COLO668 (cell line): Measurements from ENCODE around the gene ABCB8.
"Not testable (repeated sequence)": the region's sequence is repeated elsewhere in the genome, so short reads cannot be mapped to it uniquely, and the experiment has no call there.

Experiments
- DNase-seq: peaks from one replicate; lab custom pipeline; 2025; ENCODE audit not compliant: unreplicated experiment; lab: John Stamatoyannopoulos, UW

The ABCB8 gene

DNA sequence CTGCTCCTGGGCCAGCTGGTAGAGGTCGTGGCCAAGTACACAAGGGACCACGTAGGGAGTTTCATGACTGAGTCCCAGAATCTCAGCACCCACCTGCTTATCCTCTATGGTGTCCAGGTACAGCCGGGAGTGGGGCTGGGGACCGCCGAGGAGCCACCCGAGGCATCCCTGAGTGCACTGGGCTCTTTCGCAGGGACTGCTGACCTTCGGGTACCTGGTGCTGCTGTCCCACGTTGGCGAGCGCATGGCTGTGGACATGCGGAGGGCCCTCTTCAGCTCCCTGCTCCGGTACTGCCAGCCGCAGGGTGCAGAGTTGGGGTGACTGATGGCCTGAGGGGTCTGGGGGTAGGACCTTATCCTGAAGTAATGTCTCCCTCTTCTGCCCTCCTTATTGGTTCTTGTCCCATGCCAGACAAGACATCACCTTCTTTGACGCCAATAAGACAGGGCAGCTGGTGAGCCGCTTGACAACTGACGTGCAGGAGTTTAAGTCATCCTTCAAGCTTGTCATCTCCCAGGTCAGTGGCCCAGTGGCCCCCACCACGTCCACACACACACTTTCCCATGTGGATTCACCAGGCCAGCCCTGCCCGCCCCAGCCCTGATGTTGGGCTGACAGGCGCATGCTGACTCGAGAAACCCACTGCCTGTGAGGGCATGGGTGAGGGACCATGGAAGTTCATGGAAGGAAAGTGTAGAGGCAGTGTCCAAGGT, 6.2 kb downstream of the ABCB8 start:
- DNase-seq: no peak

DNA sequence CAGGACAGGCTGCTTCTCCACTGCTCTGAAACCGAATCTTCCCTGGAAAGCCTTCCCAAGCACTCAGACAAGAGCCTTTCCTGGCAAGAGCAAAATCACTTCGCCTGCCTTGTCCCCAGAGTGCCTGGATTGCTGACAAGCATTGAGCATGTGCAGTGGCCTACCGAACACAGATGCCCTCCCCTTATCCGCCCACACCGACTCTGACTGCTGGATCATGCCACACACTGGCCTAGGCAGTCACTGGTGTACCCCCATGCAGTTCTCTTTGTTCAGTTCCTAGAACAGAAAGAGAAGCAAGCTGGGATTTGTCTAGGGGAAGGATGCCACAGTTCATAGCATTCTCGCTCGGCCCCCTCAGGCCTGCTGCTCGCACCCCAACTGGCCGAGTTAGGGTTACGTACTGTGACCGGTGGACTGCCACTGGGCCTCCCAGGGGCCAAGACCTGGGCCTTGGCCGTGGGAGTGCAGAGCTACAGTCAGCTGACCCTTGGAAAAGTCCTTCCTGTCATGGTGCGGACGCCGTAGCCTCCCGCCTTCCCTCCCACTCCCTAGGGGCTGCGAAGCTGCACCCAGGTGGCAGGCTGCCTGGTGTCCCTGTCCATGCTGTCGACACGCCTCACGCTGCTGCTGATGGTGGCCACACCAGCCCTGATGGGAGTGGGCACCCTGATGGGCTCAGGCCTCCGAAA, 6.9 kb downstream of the ABCB8 start:
- no peak for DNase-seq

DNA sequence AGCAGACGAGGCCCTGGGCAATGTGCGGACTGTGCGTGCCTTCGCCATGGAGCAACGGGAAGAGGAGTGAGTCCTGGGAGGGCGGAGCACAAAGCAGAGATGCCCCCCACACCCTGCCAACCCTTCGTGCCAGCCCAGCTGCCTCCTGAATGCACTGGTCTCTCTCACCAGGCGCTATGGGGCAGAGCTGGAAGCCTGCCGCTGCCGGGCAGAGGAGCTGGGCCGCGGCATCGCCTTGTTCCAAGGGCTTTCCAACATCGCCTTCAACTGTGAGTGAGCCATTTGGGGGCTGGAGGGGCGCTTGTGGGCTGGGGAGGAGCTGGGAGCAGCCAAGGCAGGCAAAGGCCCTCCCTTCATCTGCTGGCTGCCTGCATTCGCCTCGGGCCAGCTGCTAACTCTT, 7.7 kb downstream of the ABCB8 start:
- DNase-seq: no peak

DNA sequence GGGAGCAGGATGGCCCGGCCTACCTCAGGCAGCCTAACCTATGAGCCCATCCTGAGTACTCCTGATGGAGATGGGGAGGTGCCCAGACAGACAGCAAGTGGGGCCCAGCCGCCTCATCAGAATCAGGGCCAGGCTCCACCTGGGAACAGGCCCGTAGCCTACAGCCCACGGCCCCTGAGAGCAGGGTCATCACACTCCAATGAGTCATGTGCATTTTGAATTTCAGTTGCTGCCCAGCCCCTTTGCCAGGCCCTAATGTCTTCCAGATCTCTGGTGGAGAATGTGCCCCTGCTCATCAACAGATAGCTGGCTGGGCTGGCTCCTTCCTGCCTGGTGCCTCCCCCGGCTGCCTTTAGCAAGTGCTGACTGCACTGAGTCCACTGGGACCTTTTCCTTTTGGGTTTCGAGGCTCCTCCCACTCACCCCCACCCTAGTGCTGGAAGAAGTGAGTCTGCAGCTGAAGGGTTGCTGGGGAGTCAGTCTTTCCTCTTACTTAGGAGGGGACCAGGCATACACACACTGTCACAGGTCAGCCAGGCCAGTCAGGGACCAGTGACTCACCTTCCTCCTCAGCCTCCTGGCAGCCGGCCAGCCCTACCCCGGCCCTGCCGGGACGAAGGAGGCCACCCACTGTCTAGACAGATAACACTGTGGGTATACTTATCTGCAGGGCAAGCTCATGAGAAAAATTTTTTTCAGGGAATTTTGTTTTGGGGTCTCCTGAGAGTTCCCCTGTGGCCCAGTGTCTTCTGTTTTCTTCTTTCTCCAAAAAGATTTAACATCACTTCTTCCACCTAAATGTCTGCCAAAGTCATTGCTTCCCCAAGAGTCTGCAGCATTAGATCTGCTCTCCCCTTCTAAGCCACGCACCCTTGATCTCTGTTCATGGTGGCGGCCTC, 10.9 kb downstream of the ABCB8 start:
- peak; percentile 77 for DNase-seq

DNA sequence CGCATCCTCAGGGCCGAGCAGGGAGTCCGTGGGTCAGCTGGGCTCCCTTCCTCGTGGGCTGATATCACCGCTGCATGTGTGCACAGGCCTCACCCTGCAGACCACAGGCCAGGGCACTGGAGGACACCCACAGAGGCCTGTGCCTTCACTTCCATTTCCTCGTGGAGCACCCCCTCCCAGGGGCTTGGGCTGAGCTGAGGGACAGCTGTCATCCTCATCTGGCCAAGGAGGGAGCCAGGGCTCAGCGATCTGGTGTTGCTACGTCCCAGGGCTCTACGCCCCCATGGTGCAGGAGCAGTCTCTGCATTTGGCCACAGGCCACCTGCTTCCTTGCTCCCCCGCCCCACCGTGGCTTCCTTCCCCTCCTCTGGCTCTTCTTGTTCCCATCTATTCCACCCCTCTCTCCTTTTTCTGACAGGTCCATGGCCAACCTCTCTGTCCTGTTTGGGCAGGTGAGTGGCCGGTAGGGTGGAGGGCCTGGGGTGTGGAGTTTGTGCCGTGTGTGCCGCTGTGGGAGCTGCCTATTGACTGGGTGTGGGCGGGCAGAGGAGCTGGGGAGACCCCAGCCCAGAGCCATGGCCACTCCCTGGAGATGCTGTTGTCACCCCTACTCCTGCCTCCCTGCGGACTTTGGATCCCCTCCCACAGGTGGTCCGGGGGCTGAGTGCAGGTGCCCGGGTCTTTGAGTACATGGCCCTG, 11.7 kb downstream of the ABCB8 start:
- no peak for DNase-seq

DNA sequence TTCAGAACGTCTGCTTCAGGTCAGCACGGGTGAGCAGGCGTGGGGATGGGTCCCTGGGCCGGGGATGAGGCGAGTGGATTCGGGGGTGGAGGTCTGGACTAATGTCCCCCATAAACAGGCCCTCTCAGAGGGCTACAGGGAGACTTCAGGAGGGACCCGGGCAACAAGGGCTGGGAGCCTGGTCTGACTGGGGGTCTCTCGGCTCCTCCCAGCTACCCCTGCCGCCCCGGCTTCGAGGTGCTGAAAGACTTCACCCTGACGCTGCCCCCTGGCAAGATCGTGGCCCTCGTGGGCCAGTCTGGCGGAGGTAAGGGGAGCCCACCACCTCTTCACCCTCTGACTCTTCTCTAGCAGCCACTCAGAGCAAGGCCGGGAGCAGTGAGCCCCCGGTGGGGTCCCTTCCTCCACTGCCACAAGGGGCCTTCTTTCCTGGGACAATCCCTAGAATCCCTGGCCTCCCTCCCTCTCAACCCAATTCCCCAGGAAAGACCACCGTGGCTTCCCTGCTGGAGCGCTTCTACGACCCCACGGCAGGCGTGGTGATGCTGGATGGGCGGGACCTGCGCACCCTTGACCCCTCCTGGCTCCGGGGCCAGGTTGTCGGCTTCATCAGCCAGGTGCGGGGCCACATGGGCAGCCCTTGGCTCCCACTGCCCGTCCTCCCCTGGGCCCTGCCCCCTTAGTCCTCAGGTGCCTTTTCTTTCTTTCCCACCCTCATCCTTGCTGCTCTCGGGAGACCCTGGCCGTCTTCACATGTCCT, 12.5 kb downstream of the ABCB8 start:
- DNase-seq: no peak

DNA sequence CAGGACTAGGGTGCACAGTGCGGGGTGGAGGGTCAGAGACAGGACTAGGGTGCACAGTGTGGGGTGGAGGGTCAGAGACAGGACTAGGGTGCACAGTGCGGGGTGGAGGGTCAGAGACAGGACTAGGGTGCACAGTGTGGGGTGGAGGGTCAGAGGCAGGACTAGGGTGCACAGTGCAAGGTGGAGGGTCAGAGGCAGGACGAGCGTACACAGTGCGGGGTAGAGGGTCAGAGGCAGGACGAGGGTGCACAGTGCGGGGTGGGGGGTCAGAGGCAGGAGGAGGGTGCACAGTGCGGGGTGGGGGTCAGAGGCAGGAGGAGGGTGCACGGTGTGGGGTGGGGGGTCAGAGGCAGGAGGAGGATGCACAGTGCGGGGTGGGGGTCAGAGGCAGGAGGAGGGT, 15.2 kb downstream of the ABCB8 start:
- not testable (repeated sequence) for DNase-seq

DNA sequence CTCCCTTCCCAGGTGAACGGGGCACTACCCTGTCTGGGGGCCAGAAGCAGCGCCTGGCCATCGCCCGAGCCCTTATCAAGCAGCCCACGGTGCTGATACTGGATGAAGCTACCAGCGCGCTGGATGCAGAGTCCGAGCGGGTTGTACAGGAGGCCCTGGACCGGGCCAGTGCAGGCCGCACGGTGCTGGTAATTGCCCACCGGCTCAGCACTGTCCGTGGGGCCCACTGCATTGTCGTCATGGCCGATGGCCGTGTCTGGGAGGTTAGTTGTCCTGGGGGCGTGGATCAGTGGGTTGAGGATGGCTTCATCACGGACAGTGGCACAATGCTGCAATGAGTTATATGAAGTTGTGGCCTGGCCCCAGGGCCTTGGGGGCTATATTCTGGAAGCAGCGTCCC, 15.7 kb downstream of the ABCB8 start:
- DNase-seq: no peak

DNA sequence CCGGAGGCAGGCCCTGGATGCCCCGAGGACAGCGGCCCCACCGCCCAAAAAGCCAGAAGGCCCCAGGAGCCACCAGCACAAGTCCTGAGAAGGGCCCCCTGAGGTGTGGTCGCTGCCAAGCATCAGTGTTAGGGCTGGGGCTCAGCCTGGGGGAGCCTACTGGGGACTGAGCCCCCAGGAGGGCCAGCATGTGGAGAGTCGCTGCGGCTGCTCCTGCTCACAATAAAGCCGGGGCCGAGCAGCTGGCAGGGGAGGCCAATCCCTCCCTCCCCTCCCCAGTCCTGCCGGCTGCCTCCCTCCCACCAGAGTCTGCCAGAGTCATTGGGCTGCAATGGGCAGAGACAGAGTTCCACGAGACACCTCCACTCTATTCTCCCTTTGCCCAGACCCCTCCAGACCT, 17.0 kb downstream of the ABCB8 start:
- DNase-seq: no peak

DNA sequence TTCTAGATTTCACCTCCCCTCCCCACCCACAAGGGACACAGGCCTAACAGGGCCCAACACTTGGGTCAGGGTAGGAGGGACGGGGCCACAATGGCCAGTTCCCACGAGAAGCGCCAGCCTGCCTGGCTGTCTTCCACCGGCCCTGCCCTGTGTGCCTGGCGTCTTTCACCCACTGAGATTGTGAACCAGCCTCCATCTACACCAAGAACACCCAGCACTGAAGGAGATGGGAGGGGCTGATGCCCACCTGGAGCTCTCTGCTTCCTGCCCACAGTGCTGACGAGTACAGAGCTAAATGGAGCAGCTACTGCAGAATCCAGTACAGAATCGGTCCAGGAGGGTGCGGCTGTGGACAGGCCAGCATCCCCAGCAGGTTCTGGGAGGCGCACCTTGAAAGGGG, 17.7 kb downstream of the ABCB8 start:
- DNase-seq: no peak

DNA sequence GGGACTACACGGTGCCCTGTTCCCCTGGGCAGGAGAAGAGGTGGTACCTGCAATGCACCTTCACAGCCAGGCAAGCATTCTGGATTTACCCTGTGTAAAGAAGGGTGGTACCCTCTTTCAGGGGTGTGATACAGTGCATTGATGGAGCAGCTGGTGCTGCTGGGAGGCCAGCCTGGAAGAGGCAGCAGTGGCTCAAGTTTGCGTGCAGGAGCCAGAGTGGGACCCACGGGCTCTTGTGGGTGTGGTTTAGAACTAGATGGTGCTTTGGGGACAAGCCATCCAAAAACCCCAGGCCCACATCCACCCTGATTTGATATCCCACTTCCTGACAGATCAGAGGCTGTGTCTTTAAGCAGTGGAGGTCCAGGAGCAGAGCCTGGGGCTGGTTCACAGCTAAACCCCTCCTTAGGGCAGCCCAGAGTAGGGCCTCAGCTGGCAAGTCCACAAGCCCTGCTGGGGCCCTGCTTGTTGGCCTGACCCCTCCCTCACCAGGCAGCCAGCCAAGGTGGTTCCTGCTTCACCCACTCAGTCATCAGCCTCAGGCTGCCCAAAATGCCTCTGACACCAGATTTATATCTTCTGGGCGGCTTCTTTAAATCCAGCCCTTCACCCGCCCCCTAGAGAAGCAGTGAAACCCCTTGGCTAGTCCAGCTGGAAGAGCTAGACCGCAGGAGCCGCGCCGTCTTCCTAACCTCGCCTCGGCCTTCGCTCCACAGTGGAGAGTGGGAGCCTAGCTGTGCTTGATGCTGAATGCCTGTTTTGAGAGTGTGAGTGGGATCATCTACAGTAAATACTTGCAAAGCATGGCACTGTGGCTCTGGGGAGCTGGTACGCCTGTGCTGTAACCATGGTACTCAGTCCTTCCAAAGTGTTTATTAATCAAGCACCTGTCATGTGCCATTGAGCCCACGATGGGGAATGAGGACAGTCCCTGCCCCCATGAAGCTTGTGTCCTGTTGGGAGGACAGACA, 18.6 kb downstream of the ABCB8 start:
- DNase-seq: peak; percentile 18

DNA sequence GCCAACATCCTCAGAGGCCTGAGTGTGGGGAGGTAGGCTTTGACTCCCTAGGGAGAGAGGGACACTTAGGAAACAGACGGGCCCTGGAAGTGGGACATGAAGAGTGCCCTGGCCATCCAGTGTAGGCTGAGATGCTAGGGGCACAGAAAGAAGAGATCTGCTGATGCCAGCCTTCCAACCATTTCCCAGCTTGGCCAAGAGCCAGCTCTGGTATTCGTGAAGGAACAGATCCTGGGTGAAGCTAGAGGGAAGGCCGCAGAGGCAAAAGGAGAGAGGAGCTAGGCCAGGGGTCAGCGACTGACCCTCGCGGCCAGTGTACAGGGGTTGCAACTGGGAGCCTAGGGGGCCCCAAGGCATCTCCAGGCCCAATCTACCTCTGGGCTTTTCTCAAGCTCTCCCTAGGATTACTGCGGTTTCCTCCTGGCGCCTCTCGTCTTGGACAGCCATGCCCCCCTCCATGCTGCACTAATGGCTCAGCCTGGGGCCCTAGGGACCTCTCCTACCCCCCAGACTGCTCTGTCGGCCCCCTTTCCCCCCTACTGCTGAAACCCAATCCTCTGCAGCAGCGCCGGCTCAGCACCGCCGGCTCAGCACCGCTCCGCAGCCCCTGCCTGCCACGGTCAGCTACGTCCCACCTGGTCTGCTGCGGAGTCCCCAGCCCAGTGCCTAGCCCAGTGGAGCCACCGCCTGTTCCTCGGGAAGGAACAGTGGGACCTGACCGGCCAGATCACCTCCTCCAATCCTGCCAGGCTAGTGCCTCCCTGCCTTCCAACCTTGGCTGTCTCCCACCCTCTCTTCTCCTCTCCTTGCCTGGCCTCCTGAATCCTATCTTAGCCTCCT, 19.9 kb downstream of the ABCB8 start, which contains the start of gene ASIC3:
Gene ASIC3 (plus strand): TSS at position 556 of the 840 bp plus-strand sequence. CDS start 355 bp downstream, outside the sequence.
- no peak for DNase-seq

DNA sequence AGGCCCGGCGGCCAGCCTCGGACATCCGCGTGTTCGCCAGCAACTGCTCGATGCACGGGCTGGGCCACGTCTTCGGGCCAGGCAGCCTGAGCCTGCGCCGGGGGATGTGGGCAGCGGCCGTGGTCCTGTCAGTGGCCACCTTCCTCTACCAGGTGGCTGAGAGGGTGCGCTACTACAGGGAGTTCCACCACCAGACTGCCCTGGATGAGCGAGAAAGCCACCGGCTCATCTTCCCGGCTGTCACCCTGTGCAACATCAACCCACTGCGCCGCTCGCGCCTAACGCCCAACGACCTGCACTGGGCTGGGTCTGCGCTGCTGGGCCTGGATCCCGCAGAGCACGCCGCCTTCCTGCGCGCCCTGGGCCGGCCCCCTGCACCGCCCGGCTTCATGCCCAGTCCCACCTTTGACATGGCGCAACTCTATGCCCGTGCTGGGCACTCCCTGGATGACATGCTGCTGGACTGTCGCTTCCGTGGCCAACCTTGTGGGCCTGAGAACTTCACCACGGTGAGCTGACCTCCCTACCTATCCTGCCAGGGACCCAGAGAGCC, 20.7 kb downstream of the ABCB8 start:
- no peak for DNase-seq

DNA sequence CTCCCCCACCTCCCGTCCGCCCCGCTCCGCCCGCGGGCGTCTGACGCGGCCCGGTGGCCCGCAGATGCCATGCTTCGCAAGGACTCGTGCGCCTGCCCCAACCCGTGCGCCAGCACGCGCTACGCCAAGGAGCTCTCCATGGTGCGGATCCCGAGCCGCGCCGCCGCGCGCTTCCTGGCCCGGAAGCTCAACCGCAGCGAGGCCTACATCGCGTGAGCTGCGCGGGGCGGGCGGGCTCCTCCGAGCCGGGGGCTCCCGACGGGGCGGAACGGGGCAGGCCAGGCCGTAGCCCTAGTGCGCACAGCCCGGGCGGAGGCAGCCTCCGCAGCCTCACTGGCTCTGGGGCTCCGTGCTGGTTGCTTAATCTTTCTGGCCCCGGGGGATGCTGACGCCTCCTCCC, 22.9 kb downstream of the ABCB8 start:
- DNase-seq: peak; percentile 34

DNA sequence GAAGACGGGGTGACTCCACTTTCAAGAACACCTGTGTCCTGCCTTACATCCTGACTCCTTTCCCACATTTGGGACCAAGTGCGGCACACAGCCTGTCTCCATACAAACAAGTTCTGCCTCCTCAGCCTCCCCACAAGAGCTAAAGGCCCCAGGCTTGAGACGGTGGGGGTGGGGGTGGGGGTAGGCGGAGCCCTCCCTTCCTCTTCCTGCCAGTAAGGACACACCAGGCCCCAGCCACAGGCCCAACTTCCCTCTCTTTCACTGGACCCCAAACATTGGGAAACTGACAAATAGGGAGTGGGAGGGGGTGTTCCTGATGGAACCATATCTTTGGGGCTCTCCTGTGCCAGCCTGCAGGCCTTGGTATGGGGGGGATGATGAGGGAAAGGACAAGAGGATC, 24.8 kb downstream of the ABCB8 start:
- no peak for DNase-seq

DNA sequence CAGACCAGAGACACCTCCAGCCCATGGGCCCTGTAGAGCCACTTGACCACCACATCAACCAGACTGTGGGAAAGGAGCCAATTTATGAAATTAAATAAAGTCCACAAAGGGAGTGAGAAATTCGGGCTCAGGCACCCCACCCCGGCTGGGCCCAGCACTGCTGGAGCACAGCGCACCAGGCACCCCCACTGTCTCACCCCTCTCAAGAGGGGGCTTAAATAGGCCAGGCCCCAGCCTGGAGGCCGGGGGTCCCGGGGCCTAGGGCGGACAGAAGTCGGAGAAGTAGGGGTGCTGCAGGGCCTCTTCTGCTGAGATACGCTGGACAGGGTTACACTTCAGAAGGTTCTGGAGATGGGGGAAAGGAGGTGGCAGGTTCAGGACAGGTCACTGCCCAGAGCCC, 25.5 kb downstream of the ABCB8 start:
- no peak for DNase-seq

DNA sequence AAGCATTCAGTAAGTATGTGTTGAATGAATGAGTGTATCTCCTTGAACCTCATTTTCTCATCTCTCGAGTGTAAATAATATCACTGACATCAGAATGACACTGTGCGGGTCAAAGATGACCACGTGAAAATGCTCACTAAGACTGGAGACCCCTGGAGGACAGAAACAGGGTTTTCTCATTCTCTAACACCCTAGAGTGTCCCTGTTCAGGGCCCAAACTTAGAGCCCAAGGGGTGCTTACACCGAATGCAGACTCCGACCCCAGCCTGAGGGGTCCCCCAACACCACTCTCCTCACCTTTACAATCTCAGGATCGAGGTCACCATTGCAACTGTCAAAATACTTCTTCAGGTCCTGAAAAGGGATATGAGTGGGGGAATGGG, 28.0 kb downstream of the ABCB8 start:
- DNase-seq: no peak
